Measurements from ENCODE around the gene ARHGEF40.

ARHGEF40 gene

GRCh38 chr14:21053184-21054122 is 16.7 kb upstream of the ARHGEF40 start:
- Histone ChIP-seq H3K27me3 (ENCODE audit: control insufficient read depth, insufficient read depth, low read length) (no peaks in the 10 kb centered on the region), H3K4me3 (ENCODE audit: low read depth, low read length) (no peak overlapping the region), H3K4me1 (ENCODE audit: control insufficient read depth, insufficient read depth, low read length) (peaks cover 6% of the 10 kb centered on the region), H3K36me3 (ENCODE audit: control insufficient read depth, insufficient read depth, low read length) (no peaks in the 10 kb centered on the region), H3K9ac (ENCODE audit: low read length) (no peak overlapping the region), H3K27ac (ENCODE audit: low read depth, low read length) (no peak overlapping the region), H3K9me3 (ENCODE audit: control insufficient read depth, insufficient read depth, low read depth, low read length) (no peaks in the 10 kb centered on the region)

- H3K4me1 ChIP-seq (ENCODE audit: control insufficient read depth, insufficient read depth, low read length) = peaks cover 6% of the 10 kb centered on the region
- H3K9ac ChIP-seq (ENCODE audit: low read length) = no peak overlapping the region
- H3K36me3 ChIP-seq (ENCODE audit: control insufficient read depth, insufficient read depth, low read length) = no peaks in the 10 kb centered on the region
- H3K9me3 ChIP-seq (ENCODE audit: control insufficient read depth, insufficient read depth, low read depth, low read length) = no peaks in the 10 kb centered on the region
- no peaks in the 10 kb centered on the region for H3K27me3 ChIP-seq (ENCODE audit: control insufficient read depth, insufficient read depth, low read length)
- no peak overlapping the region for H3K4me3 ChIP-seq (ENCODE audit: low read depth, low read length)
- no peak overlapping the region for H3K27ac ChIP-seq (ENCODE audit: low read depth, low read length)
Measured at GRCh38 chr14:21054123-21054767, 15.9 kb upstream of the ARHGEF40 start.

GRCh38 chr14:21054768-21055145 is 15.3 kb upstream of the ARHGEF40 start:
- no peaks in the 10 kb centered on the region for H3K9me3 ChIP-seq (ENCODE audit: control insufficient read depth, insufficient read depth, low read depth, low read length)
- H3K9ac ChIP-seq (ENCODE audit: low read length) = no peak overlapping the region
- no peaks in the 10 kb centered on the region for H3K36me3 ChIP-seq (ENCODE audit: control insufficient read depth, insufficient read depth, low read length)
- H3K4me3 ChIP-seq (ENCODE audit: low read depth, low read length) = no peak overlapping the region
- no peaks in the 10 kb centered on the region for H3K27me3 ChIP-seq (ENCODE audit: control insufficient read depth, insufficient read depth, low read length)
- peaks cover 6% of the 10 kb centered on the region for H3K4me1 ChIP-seq (ENCODE audit: control insufficient read depth, insufficient read depth, low read length)
- no peak overlapping the region for H3K27ac ChIP-seq (ENCODE audit: low read depth, low read length)

GRCh38 chr14:21055432-21056117 is 14.5 kb upstream of the ARHGEF40 start:
- Histone ChIP-seq H3K9me3 (ENCODE audit: control insufficient read depth, insufficient read depth, low read depth, low read length) (no peaks in the 10 kb centered on the region), H3K4me1 (ENCODE audit: control insufficient read depth, insufficient read depth, low read length) (peaks cover 6% of the 10 kb centered on the region), H3K9ac (ENCODE audit: low read length) (no peak overlapping the region), H3K4me3 (ENCODE audit: low read depth, low read length) (no peak overlapping the region), H3K27me3 (ENCODE audit: control insufficient read depth, insufficient read depth, low read length) (no peaks in the 10 kb centered on the region), H3K36me3 (ENCODE audit: control insufficient read depth, insufficient read depth, low read length) (no peaks in the 10 kb centered on the region), H3K27ac (ENCODE audit: low read depth, low read length) (no peak overlapping the region)

- Histone ChIP-seq H3K36me3 (ENCODE audit: control insufficient read depth, insufficient read depth, low read length) (no peaks in the 10 kb centered on the region), H3K4me1 (ENCODE audit: control insufficient read depth, insufficient read depth, low read length) (peaks cover 6% of the 10 kb centered on the region), H3K9ac (ENCODE audit: low read length) (no peak overlapping the region), H3K9me3 (ENCODE audit: control insufficient read depth, insufficient read depth, low read depth, low read length) (no peaks in the 10 kb centered on the region), H3K27me3 (ENCODE audit: control insufficient read depth, insufficient read depth, low read length) (no peaks in the 10 kb centered on the region), H3K4me3 (ENCODE audit: low read depth, low read length) (no peak overlapping the region), H3K27ac (ENCODE audit: low read depth, low read length) (no peak overlapping the region)
Measured at GRCh38 chr14:21056520-21057163, 13.5 kb upstream of the ARHGEF40 start.

GRCh38 chr14:21057803-21058675 is 12.1 kb upstream of the ARHGEF40 start, which contains the start of gene RNASE8:
TSS of gene RNASE8 (plus strand) at chr14:21057822. CDS start at chr14:21057893, 71 bp downstream.
- Histone ChIP-seq H3K27ac (ENCODE audit: low read depth, low read length) (no peak within 1 kb of the TSS), H3K4me3 (ENCODE audit: low read depth, low read length) (no peak within 1 kb of the TSS), H3K9me3 (ENCODE audit: control insufficient read depth, insufficient read depth, low read depth, low read length) (no peaks in the 10 kb centered on the region), H3K4me1 (ENCODE audit: control insufficient read depth, insufficient read depth, low read length) (peaks cover 7% of the 10 kb centered on the region), H3K27me3 (ENCODE audit: control insufficient read depth, insufficient read depth, low read length) (no peaks in the 10 kb centered on the region), H3K36me3 (ENCODE audit: control insufficient read depth, insufficient read depth, low read length) (no peaks in the 10 kb centered on the region), H3K9ac (ENCODE audit: low read length) (no peak within 1 kb of the TSS)

- Histone ChIP-seq H3K9ac (ENCODE audit: low read length) (no peak overlapping the region), H3K27me3 (ENCODE audit: control insufficient read depth, insufficient read depth, low read length) (no peaks in the 10 kb centered on the region), H3K9me3 (ENCODE audit: control insufficient read depth, insufficient read depth, low read depth, low read length) (no peaks in the 10 kb centered on the region), H3K4me1 (ENCODE audit: control insufficient read depth, insufficient read depth, low read length) (peaks cover 13% of the 10 kb centered on the region), H3K27ac (ENCODE audit: low read depth, low read length) (no peak overlapping the region), H3K4me3 (ENCODE audit: low read depth, low read length) (no peak overlapping the region), H3K36me3 (ENCODE audit: control insufficient read depth, insufficient read depth, low read length) (no peaks in the 10 kb centered on the region)
Measured at GRCh38 chr14:21058903-21059302, 11.2 kb upstream of the ARHGEF40 start.

GRCh38 chr14:21059842-21060613 is 10.1 kb upstream of the ARHGEF40 start:
- no peak overlapping the region for H3K27ac ChIP-seq (ENCODE audit: low read depth, low read length)
- H3K4me1 ChIP-seq (ENCODE audit: control insufficient read depth, insufficient read depth, low read length) = peaks cover 13% of the 10 kb centered on the region
- H3K27me3 ChIP-seq (ENCODE audit: control insufficient read depth, insufficient read depth, low read length) = no peaks in the 10 kb centered on the region
- H3K4me3 ChIP-seq (ENCODE audit: low read depth, low read length) = no peak overlapping the region
- no peaks in the 10 kb centered on the region for H3K36me3 ChIP-seq (ENCODE audit: control insufficient read depth, insufficient read depth, low read length)
- no peaks in the 10 kb centered on the region for H3K9me3 ChIP-seq (ENCODE audit: control insufficient read depth, insufficient read depth, low read depth, low read length)
- H3K9ac ChIP-seq (ENCODE audit: low read length) = no peak overlapping the region

- Histone ChIP-seq H3K4me3 (ENCODE audit: low read depth, low read length) (no peak overlapping the region), H3K36me3 (ENCODE audit: control insufficient read depth, insufficient read depth, low read length) (no peaks in the 10 kb centered on the region), H3K9ac (ENCODE audit: low read length) (no peak overlapping the region), H3K27ac (ENCODE audit: low read depth, low read length) (no peak overlapping the region), H3K4me1 (ENCODE audit: control insufficient read depth, insufficient read depth, low read length) (peaks cover 8% of the 10 kb centered on the region), H3K27me3 (ENCODE audit: control insufficient read depth, insufficient read depth, low read length) (no peaks in the 10 kb centered on the region), H3K9me3 (ENCODE audit: control insufficient read depth, insufficient read depth, low read depth, low read length) (no peaks in the 10 kb centered on the region)
Measured at GRCh38 chr14:21060614-21061346, 9.3 kb upstream of the ARHGEF40 start.
